CD4-positive, alpha-beta T cell treated with Interleukin-15 for 1 hour (primary cell): ENCODE data around the gene ZNF320.
"Not testable (repeated sequence)": the region's sequence is repeated elsewhere in the genome, so short reads cannot be mapped to it uniquely, and the experiment has no call there.

Experiments used
- DNase-seq: peaks from one replicate; pipeline ENCODE4 v3.0.0-alpha.2; 2020

Gene ZNF320

GRCh38 chr19:52917531-52917930 lies 20.1 kb upstream of the ZNF320 start:
- no peak for DNase-seq

DNA sequence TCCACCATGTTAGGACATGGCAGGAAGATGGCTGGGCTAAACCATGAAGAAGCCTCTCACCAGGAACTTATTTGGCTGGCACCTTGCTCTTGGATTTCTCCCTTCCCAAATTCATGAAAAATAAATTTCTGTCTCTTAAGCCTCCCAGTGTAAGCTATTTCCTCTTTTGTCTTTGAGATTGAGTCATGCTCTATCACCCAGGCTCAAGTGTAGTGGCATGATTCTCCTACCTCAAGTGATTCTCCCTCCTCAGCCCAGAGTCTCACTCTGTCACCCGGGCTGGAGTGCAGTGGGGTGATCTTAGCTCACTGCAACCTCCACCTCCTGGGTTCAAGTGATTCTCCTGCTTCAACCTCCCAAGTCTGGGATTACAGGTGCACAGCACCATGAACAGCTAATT lies 13.2 kb upstream of the ZNF320 start:
- DNase-seq = no peak

DNA sequence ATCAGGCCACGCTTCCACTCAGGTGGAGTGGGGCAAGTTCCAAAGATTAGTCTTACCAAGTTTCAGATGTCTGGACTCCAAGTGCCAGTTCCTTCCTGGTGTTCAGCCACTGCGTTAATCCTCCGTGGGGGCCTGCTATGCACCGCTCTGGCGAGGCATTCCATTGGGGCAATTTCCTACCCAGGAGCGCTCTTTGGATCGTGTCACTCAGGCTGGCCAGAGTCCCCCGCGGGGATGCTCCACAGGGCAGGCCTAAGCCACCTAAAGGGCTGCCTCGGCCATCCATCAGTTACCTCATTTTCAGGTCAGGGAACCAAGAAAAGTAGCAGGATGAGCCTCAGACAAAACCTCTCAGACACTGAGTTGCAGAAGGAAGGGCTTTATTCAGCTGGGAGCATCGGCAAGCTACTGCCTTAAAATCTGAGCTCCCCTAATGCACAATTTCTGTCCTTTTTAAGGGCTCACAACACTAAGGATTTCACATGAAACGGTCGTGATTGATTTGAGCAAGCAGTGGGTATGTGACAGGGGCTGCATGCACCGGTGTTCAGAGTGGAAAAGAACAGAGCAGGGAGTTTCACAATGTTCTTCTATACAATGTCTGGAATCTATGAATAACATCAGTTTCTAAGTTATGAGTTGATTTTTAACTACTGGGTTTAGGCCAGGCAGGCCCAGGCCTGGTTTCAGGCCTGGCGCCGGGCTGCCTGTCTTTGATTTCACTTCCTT lies 6.8 kb upstream of the ZNF320 start:
- not testable (repeated sequence) for DNase-seq

- DNase-seq = no peak
Measured at GRCh38 chr19:52901842-52902241, 4.4 kb upstream of the ZNF320 start.

GRCh38 chr19:52898596-52898995 lies 1.2 kb upstream of the ZNF320 start:
- DNase-seq = not testable (repeated sequence)

DNA sequence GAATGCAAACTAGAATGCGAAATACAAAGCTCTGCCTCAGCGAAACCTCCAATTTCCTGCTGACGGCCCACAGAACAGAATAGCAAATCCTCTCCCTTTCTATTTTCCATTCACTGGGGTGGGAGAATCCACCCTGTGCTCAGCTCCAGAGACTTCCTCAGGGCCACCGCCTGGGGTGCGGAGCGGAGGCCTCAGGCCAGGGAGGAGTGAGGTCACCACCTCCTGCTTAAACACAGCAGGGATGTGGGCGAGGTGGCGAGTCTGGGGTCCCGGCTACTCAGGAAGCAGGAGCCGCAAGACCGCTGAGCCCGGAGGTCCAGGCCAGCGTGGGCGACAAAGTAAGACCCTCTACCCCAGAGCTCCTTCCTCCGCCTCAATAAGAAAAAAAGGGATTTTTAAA lies 666 bp upstream of the ZNF320 start:
- DNase-seq = no peak

GRCh38 chr19:52896431-52897137 lies 851 bp downstream of the ZNF320 start:
- DNase-seq = no peak

DNA sequence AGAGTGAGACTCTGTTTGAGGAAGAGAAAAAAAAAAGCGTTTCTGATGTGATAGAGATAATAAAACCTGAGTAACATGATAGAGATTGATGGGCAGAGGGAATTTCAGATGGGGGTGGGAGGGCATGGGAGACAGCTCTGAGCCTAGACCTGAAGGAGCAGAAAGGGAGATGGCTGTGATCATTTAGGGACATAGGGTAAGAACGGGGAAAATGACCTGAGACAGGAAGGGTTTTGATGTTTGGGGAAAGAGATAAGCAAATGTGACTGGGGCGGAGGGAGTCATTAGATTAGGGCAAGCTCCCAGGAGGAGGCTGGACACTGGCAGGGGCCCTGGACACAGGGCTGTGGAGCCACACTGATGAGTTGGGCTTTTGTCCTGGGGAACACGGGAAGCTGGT lies 6.1 kb downstream of the ZNF320 start:
- no peak for DNase-seq

- DNase-seq = no peak
Measured at GRCh38 chr19:52889931-52890330, 7.5 kb downstream of the ZNF320 start.

DNA sequence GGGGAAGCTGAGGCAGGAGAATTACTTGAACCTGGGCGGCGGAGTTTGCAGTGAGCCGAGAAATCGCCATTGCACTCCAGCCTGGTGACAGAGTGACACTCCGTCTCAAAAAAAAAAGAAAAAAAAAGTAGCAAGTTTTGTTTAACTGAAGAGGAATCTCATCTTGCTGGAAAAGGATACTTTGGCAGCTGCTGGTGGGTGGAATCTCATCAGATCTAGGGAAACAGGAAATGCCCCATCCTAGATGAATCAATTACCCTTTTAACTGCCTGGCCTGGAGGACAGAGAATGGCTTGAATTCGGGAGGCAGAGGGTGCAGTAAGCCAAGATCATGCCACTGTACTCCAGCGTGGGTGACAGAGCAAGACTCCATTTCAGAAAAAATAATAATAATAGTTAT lies 8.4 kb downstream of the ZNF320 start:
- DNase-seq = no peak

- DNase-seq = no peak
Measured at GRCh38 chr19:52880895-52881389, 16.5 kb downstream of the ZNF320 start.

DNA sequence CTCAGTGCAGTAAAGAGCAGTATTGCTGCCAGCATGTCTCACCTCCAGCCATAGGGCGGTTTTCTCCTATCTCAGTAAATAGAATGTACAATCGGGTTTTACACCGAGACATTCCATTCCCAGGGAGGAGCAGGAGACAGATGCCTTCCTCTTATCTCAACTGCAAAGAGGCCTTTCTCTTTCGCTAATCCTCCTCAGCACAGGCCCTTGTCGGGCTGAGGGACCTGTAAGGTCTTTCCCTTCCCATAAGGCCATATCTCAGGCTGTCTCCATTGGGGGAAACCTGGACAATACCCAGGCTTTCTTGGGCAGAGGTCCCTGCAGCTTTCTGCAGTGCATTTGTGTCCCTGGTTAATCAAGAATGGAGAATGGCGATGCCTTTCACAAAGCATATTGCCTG lies 24.4 kb downstream of the ZNF320 start:
- DNase-seq = not testable (repeated sequence)

DNA sequence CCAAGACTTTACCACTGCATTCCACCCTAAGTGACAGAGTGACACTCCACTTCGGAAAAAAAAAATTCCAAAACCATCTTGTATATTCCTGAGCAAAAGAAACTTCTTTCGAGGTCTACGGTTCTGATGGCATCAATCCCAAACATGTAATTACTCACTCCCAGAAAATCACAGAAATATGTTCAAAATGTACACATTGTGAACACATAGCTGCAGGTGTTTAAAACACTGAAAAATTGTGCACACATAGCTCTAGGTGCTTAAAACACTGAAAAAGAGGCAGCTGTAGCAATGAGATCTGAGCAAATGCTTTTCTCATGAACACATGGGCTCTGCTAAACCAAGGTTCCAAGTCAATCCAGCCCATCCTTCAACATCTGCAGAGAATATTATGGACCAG lies 26.0 kb downstream of the ZNF320 start:
- DNase-seq = no peak

DNA sequence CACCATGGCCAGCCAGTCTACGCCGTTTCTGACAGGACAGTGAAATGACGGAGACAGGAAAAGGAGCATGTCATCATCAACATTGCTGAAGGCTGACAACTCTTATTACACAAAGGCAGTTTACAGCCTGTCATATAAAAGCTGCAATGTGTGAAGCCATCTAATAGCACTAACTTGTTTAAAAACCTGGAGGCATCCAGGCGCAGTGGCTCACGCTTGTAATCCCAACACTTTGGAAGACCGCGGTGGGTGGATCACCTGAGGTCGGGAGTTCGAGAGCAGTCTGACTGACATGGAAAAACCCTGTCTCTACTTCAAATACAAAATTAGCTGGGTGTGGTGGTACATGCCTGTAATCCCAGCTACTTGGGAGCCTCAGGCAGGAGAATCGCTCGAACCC lies 29.4 kb downstream of the ZNF320 start:
- DNase-seq = not testable (repeated sequence)

- peak; percentile 81 for DNase-seq
Measured at GRCh38 chr19:52857378-52858191, 39.9 kb downstream of the ZNF320 start, which contains the start of gene ZNF468. Gene ZNF468, minus strand, starts transcription at chr19:52857619. Its CDS starts 3,347 bp downstream, at chr19:52854272.

GRCh38 chr19:52856540-52857377 lies 40.7 kb downstream of the ZNF320 start:
- DNase-seq = not testable (repeated sequence)
